Measurements from ENCODE around the gene GRM4. TPM values are rescaled to one million over a fixed set of nuclear protein-coding genes. Genes with fewer than 3 reads are reported as not detected.

Gene GRM4
- polyA plus RNA-seq, 1 of the 3 experiments (the other 2 are of a cell fraction) = not detected

DNA sequence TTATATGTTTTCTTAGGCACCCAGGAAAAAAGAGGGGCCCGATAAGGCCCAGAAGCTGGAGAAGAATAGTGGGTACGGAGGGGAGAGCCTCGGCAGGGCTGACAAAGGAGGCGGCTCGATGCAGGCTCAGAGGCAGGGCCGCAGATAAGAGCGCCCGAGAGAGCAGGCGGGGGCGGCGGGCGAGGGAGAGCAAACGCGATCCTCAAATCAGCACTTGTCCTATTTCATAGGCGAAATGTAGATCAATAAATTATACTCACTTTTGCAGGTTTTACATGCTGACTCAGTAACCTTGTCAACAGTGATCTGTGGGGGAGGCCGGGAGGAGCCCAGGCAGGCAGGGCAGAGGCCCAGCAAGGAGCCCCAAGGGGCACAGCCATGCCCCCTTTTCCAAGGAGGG is 42.6 kb downstream of the GRM4 start:
- DNase-seq = peak; percentile 52
- TF ChIP-seq GATA2 (CRISPR knock-in tag; IDR thresholded peaks at IDR 0.05) (0 out of 2 replicates have a peak, but pooled peaks have one; percentile 0), ELF1 (IDR thresholded peaks at IDR 0.05) (no peak), YY1 (IDR thresholded peaks at IDR 0.05; ENCODE audit: low read depth) (no peak), FOXM1 (IDR thresholded peaks at IDR 0.05; ENCODE audit: low read depth) (no peak), RXRA (IDR thresholded peaks at IDR 0.05; ENCODE audit: borderline replicate concordance, low read depth) (no peak)
- H3K27ac ChIP-seq (ENCODE audit: low read depth in 2 of 2, low read length in 1 of 2) = no peak overlapping the region
- H3K9ac ChIP-seq = no peak overlapping the region
- H2AFZ ChIP-seq (ENCODE audit: low read depth) = no peak overlapping the region
- 77% methylated on average over 15 of the region's 16 CpGs for WGBS (ENCODE audit: low lambda C conversion rate)
- H3K4me2 ChIP-seq = no peak overlapping the region
- CTCF ChIA-PET = interaction anchor here (1.2 to 3.3 kb wide), 3 partner anchors 40 to 341 kb away, joined by 3 to 12 read pairs (median 7); no protein-coding TSS in a partner anchor
- H3K4me3 ChIP-seq (ENCODE audit: low read depth in 2 of 2, low read length in 1 of 2) = no peak overlapping the region
- no peaks in the 10 kb centered on the region for H3K36me3 ChIP-seq (replicated peaks in 1 of 2; ENCODE audit: control insufficient read depth in 1 of 2, insufficient read depth in 2 of 2, low read length in 1 of 2)
- no peaks in the 10 kb centered on the region for H3K9me2 ChIP-seq
- peaks cover 28% of the 10 kb centered on the region for H3K27me3 ChIP-seq (ENCODE audit: insufficient read depth)
- H3F3A ChIP-seq (replicated peaks; ENCODE audit: insufficient read depth) = no peaks in the 10 kb centered on the region
- H3K4me1 ChIP-seq (ENCODE audit: control insufficient read depth in 1 of 2, insufficient read depth in 2 of 2, low read depth in 1 of 2, low read length in 1 of 2) = peaks cover 0 to 4% of the 10 kb centered on the region in 2 experiments; a peak in 1 of 4 replicates
- H4K20me1 ChIP-seq (ENCODE audit: insufficient read depth) = no peaks in the 10 kb centered on the region
- no peaks in the 10 kb centered on the region for H3K79me2 ChIP-seq (ENCODE audit: insufficient read depth)
- H3K9me3 ChIP-seq = no peaks in the 10 kb centered on the region
- POLR2A ChIA-PET = no interaction called here

DNA sequence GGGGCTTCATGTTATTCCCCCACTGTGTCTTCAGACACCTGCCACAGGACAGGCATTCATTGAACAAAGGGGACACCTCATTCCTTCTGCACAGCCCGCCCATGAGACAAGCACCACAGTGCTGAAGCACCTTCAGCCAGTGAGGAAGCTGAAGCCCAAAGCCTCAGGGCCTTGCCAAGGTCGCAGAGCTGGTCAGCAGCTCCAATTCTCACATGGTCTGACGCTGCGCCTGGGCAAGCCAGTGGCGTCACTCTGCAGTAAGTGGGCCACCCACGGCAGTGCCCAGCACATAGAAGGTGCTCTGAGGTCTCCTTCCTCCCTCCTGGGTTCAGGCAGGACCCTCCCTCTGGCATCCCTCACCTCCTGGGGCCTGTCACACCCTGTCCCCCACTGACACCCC is 43.2 kb downstream of the GRM4 start:
- 5% methylated on average over 2 of the region's 6 CpGs for WGBS (ENCODE audit: low lambda C conversion rate)
- H3K4me3 ChIP-seq (ENCODE audit: low read depth in 2 of 2, low read length in 1 of 2) = no peak overlapping the region
- H3K9ac ChIP-seq = no peak overlapping the region
- CTCF ChIA-PET = interaction anchor here (1.2 to 3.3 kb wide), 3 partner anchors 41 to 341 kb away, joined by 3 to 12 read pairs (median 7); no protein-coding TSS in a partner anchor
- TF ChIP-seq TCF12 (IDR thresholded peaks at IDR 0.05) (no peak), FOSL2 (IDR thresholded peaks at IDR 0.05; ENCODE audit: borderline replicate concordance, low read depth) (no peak), ELF1 (IDR thresholded peaks at IDR 0.05) (no peak), TAF1 (IDR thresholded peaks at IDR 0.05; ENCODE audit: borderline replicate concordance, low read depth, low read length) (no peak), EZH2phosphoT487 (IDR thresholded peaks at IDR 0.05; ENCODE audit: borderline replicate concordance, low read depth) (no peak), SIN3A (IDR thresholded peaks at IDR 0.05; ENCODE audit: borderline replicate concordance, low read depth, low read length) (no peak), NRF1 (IDR thresholded peaks at IDR 0.05; ENCODE audit: low read depth, low read length) (no peak), RAD21 (IDR thresholded peaks at IDR 0.05; ENCODE audit: low read length) (no peak), CHD2 (IDR thresholded peaks at IDR 0.05; ENCODE audit: low read length, partially characterized antibody) (no peak), FOXM1 (IDR thresholded peaks at IDR 0.05; ENCODE audit: low read depth) (no peak), POLR2AphosphoS5 (IDR thresholded peaks at IDR 0.05; ENCODE audit: low read depth, low read length) (no peak), JUND (IDR thresholded peaks at IDR 0.05) (no peak)
- TF ChIP-seq, protein P1, sequence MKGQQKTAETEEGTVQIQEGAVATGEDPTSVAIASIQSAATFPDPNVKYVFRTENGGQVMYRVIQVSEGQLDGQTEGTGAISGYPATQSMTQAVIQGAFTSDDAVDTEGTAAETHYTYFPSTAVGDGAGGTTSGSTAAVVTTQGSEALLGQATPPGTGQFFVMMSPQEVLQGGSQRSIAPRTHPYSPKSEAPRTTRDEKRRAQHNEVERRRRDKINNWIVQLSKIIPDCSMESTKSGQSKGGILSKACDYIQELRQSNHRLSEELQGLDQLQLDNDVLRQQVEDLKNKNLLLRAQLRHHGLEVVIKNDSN (IDR thresholded peaks at IDR 0.05; ENCODE audit: borderline replicate concordance, low read depth) = no peak
- TF ChIP-seq, protein P2, sequence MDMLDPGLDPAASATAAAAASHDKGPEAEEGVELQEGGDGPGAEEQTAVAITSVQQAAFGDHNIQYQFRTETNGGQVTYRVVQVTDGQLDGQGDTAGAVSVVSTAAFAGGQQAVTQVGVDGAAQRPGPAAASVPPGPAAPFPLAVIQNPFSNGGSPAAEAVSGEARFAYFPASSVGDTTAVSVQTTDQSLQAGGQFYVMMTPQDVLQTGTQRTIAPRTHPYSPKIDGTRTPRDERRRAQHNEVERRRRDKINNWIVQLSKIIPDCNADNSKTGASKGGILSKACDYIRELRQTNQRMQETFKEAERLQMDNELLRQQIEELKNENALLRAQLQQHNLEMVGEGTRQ (IDR thresholded peaks at IDR 0.05; ENCODE audit: borderline replicate concordance, low read depth, low read length) = no peak
- TF ChIP-seq, protein P3, sequence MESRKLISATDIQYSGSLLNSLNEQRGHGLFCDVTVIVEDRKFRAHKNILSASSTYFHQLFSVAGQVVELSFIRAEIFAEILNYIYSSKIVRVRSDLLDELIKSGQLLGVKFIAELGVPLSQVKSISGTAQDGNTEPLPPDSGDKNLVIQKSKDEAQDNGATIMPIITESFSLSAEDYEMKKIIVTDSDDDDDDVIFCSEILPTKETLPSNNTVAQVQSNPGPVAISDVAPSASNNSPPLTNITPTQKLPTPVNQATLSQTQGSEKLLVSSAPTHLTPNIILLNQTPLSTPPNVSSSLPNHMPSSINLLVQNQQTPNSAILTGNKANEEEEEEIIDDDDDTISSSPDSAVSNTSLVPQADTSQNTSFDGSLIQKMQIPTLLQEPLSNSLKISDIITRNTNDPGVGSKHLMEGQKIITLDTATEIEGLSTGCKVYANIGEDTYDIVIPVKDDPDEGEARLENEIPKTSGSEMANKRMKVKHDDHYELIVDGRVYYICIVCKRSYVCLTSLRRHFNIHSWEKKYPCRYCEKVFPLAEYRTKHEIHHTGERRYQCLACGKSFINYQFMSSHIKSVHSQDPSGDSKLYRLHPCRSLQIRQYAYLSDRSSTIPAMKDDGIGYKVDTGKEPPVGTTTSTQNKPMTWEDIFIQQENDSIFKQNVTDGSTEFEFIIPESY (IDR thresholded peaks at IDR 0.05; ENCODE audit: borderline replicate concordance, low read depth) = no peak
- TF ChIP-seq, protein P4, sequence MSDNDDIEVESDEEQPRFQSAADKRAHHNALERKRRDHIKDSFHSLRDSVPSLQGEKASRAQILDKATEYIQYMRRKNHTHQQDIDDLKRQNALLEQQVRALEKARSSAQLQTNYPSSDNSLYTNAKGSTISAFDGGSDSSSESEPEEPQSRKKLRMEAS (IDR thresholded peaks at IDR 0.05; ENCODE audit: low read depth) = no peak
- H4K20me1 ChIP-seq (ENCODE audit: insufficient read depth) = no peaks in the 10 kb centered on the region
- no peak overlapping the region for H2AFZ ChIP-seq (ENCODE audit: low read depth)
- no peaks in the 10 kb centered on the region for H3K36me3 ChIP-seq (replicated peaks in 1 of 2; ENCODE audit: control insufficient read depth in 1 of 2, insufficient read depth in 2 of 2, low read length in 1 of 2)
- no peak overlapping the region for H3K4me2 ChIP-seq
- H3K27me3 ChIP-seq (ENCODE audit: insufficient read depth) = peaks cover 27% of the 10 kb centered on the region
- H3K79me2 ChIP-seq (ENCODE audit: insufficient read depth) = no peaks in the 10 kb centered on the region
- no peak overlapping the region for H3K27ac ChIP-seq (ENCODE audit: low read depth in 2 of 2, low read length in 1 of 2)
- DNase-seq = no peak
- no peaks in the 10 kb centered on the region for H3K9me2 ChIP-seq
- H3K4me1 ChIP-seq (ENCODE audit: control insufficient read depth in 1 of 2, insufficient read depth in 2 of 2, low read depth in 1 of 2, low read length in 1 of 2) = peaks cover 0 to 4% of the 10 kb centered on the region in 2 experiments; a peak in 1 of 4 replicates
- POLR2A ChIA-PET = no interaction called here
- H3F3A ChIP-seq (replicated peaks; ENCODE audit: insufficient read depth) = no peaks in the 10 kb centered on the region
- no peaks in the 10 kb centered on the region for H3K9me3 ChIP-seq

Data from SK-N-SH (cell line).